ENCODE results near the gene NPIPB6. TPM values are rescaled to one million over a fixed set of nuclear protein-coding genes. Genes with fewer than 3 reads are reported as not detected.

Gene NPIPB6
- total RNA-seq, 2 donors from 2014 or later = 2.2 to 8.2 TPM

DNA sequence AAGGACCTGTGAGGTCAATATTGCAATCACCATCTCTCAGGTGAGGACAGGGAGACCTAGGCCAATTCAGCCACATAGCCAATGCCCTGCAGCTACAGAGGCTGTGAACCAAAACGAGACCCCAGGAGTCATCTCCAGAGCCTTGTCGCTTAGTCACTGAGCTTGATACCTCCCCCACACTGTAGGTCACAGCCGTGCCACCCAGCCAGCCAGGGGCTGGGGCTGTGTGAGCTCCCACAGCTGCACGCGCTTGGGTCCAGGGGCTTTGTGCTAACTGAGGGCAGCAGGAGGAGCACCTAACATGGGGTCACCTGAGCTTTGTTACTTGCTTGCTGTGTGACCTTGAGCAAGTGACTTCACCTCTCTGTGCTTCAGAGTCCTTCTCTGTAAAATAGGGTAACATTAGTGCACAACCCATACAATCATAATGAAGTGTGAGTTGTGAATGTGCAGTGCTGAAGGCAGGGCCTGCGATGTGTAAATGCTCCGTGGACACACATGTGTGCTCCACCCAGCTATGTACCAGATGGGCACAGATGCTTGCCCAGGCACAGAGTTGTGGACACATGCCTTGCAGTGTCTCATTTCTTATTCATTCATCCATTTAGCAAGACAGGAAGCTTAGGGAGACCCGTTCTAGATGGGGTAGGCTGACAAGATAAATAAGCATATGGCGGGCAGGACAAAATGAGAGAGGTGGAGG is 45.1 kb downstream of the NPIPB6 start:
- ATAC-seq (ENCODE audit: insufficient number of reproducible peaks, low FRiP score, low read depth) (no peak), DNase-seq (ENCODE audit: low spot score) (no peak)
- no peak overlapping the region for H3K4me3 ChIP-seq
- H3K36me3 ChIP-seq = no peaks in the 10 kb centered on the region
- no peaks in the 10 kb centered on the region for H3K9me3 ChIP-seq
- no peaks in the 10 kb centered on the region for H3K4me1 ChIP-seq (ENCODE audit: control insufficient read depth in 1 of 2, low read depth in 2 of 2)
- no peak overlapping the region for H3K27ac ChIP-seq
- TF ChIP-seq, protein P1, sequence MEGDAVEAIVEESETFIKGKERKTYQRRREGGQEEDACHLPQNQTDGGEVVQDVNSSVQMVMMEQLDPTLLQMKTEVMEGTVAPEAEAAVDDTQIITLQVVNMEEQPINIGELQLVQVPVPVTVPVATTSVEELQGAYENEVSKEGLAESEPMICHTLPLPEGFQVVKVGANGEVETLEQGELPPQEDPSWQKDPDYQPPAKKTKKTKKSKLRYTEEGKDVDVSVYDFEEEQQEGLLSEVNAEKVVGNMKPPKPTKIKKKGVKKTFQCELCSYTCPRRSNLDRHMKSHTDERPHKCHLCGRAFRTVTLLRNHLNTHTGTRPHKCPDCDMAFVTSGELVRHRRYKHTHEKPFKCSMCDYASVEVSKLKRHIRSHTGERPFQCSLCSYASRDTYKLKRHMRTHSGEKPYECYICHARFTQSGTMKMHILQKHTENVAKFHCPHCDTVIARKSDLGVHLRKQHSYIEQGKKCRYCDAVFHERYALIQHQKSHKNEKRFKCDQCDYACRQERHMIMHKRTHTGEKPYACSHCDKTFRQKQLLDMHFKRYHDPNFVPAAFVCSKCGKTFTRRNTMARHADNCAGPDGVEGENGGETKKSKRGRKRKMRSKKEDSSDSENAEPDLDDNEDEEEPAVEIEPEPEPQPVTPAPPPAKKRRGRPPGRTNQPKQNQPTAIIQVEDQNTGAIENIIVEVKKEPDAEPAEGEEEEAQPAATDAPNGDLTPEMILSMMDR (IDR thresholded peaks at IDR 0.05) = no peak
- H3K27me3 ChIP-seq (replicated peaks; ENCODE audit: insufficient read depth) = no peaks in the 10 kb centered on the region

DNA sequence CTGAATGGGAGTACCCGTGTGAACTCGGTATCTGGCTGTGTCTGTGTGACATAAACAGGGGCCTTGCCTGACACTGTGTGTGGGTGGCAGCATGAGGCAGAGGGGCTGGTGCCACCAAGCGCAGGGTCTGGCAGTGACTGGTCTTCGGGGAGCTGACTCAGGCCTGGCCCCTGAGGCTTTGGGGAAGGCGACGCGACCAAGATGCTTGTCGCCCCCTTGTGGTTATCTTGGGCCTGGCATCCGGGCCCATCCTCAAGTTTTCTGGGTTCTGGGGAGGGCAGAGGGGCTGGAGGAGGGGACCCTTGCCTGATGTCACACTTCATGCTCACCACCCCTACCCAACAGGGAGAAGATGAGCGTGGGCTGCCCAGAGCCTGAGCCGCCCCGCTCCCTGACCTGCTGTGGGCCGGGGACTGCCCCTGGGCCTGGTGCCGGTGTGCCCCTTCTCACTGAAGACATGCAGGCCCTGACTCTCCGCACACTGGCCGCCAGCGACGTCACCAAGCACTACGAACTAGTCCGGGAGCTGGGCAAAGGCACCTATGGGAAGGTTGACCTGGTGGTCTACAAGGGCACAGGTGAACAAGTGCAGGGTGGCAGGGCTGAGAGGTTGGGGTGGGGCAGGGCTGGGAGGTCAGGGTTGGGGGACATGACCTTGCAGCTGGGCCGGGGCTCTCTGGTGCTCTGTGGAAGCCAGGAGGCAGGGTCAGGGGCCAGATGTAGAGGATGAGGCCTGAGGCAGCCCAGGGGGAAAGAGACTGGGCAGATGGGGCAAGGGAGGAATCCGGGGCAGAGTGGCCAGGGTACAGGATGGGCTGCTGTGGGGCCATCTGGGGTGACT is 46.0 kb downstream of the NPIPB6 start:
- no peaks in the 10 kb centered on the region for H3K27me3 ChIP-seq (replicated peaks; ENCODE audit: insufficient read depth)
- ATAC-seq (ENCODE audit: insufficient number of reproducible peaks, low FRiP score, low read depth) (no peak), DNase-seq (ENCODE audit: low spot score) (no peak)
- no peaks in the 10 kb centered on the region for H3K9me3 ChIP-seq
- no peaks in the 10 kb centered on the region for H3K36me3 ChIP-seq
- TF ChIP-seq, protein P1 (IDR thresholded peaks at IDR 0.05) = peak; percentile 82
- no peak overlapping the region for H3K27ac ChIP-seq
- H3K4me1 ChIP-seq (ENCODE audit: control insufficient read depth in 1 of 2, low read depth in 2 of 2) = no peaks in the 10 kb centered on the region
- no peak overlapping the region for H3K4me3 ChIP-seq

DNA sequence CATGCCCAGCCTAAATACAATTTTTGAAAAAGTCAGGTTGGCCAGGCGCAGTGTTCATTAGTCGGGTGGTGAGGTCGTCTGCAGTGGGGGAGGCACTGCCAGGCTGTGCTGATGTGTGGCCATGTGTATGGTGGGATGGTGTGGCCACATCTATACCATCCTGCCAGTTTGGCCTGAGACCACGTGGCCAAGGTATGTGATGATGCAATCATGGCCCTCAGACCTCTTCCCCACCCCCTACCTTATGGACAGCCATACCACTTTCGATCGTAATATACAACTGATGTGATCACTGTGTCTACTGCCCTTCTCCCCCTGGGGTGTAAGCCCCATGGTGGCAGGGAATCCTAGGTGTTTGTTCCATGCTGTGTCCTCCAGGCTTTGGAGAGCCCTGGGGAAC is 47.3 kb downstream of the NPIPB6 start:
- no peaks in the 10 kb centered on the region for H3K27me3 ChIP-seq (replicated peaks; ENCODE audit: insufficient read depth)
- ATAC-seq (ENCODE audit: insufficient number of reproducible peaks, low FRiP score, low read depth) = no peak
- H3K4me3 ChIP-seq = no peak overlapping the region
- DNase-seq (ENCODE audit: low spot score) = no peak
- H3K4me1 ChIP-seq (ENCODE audit: control insufficient read depth in 1 of 2, low read depth in 2 of 2) = no peaks in the 10 kb centered on the region
- TF ChIP-seq, protein P1 (IDR thresholded peaks at IDR 0.05) = no peak
- H3K36me3 ChIP-seq = no peaks in the 10 kb centered on the region
- H3K27ac ChIP-seq = no peak overlapping the region
- no peaks in the 10 kb centered on the region for H3K9me3 ChIP-seq

DNA sequence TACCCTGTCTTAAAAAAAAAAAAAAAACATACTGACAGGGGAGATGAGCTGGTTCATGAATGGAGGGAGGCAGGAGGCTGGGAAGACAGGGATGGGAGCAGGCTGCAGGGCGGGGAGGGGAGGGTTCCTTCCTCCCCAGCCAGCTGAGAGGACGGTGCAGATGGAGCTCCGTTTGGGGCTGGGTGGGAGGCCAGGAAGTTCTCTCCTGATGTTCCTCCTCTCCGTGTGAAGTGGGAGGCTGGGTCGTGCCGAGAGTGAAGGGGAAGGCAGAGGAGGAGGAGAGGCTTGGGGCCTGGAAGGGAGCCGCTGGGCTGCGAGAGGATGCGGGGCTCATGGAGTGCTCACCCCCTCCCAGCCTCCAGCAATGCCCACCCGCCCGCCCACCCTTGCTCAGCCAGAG is 49.7 kb downstream of the NPIPB6 start:
- H3K9me3 ChIP-seq = no peaks in the 10 kb centered on the region
- H3K27me3 ChIP-seq (replicated peaks; ENCODE audit: insufficient read depth) = no peaks in the 10 kb centered on the region
- ATAC-seq (ENCODE audit: insufficient number of reproducible peaks, low FRiP score, low read depth) = no peak
- no peaks in the 10 kb centered on the region for H3K36me3 ChIP-seq
- H3K4me1 ChIP-seq (ENCODE audit: control insufficient read depth in 1 of 2, low read depth in 2 of 2) = no peaks in the 10 kb centered on the region
- no peak overlapping the region for H3K4me3 ChIP-seq
- H3K27ac ChIP-seq = no peak overlapping the region
- DNase-seq (ENCODE audit: low spot score) = no peak
- TF ChIP-seq, protein P1 (IDR thresholded peaks at IDR 0.05) = no peak

DNA sequence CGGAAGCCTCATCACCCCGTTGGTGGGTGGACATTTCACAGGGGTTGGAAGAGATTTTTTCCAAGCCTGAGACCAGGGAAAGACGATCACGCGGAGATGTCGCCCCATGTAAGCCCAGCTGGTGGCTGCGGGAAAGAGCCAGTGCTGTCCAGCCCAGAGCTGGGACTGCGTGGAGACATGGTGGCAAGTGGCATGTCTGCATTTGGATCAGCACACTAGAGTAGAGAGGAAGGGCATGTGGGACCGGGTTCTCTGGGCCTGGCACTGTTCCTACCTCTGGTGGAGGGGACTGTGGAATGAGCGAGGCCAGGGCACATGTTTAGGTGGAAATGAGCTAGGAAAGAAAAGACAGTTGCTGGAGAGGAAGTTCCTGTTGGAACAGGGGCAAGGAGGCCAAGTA is 51.0 kb downstream of the NPIPB6 start:
- Histone ChIP-seq H3K36me3 (no peaks in the 10 kb centered on the region), H3K4me1 (ENCODE audit: control insufficient read depth in 1 of 2, low read depth in 2 of 2) (no peaks in the 10 kb centered on the region), H3K27ac (no peak overlapping the region), H3K27me3 (replicated peaks; ENCODE audit: insufficient read depth) (no peaks in the 10 kb centered on the region), H3K9me3 (no peaks in the 10 kb centered on the region), H3K4me3 (no peak overlapping the region)
- TF ChIP-seq, protein P1 (IDR thresholded peaks at IDR 0.05) = no peak
- DNase-seq (ENCODE audit: low spot score) (no peak), ATAC-seq (ENCODE audit: insufficient number of reproducible peaks, low FRiP score, low read depth) (no peak)
